ENCODE results near the gene NPIPA2.
"Not testable (repeated sequence)": the region's sequence is repeated elsewhere in the genome, so short reads cannot be mapped to it uniquely, and the experiment has no call there.

GRCh38 chr16:14773654-14774053, 31.3 kb downstream of the NPIPA2 start:
- TF ChIP-seq CTCF (conservative IDR thresholded peaks at IDR 0.05 in 1 of 2, IDR thresholded peaks at IDR 0.05 in 1 of 2; ENCODE audit: low read depth in 1 of 2, low read length in 2 of 2); EZH2 (IDR thresholded peaks at IDR 0.05; ENCODE audit: low read length, missing control alignments): not testable (repeated sequence)
